Measurements from ENCODE around the gene ASAP2. TPM values are rescaled to one million over a fixed set of nuclear protein-coding genes. Genes with fewer than 3 reads are reported as not detected.

ASAP2 gene
- total and polyA plus RNA-seq, 4 experiments from 2014 or later, result not detected

DNA sequence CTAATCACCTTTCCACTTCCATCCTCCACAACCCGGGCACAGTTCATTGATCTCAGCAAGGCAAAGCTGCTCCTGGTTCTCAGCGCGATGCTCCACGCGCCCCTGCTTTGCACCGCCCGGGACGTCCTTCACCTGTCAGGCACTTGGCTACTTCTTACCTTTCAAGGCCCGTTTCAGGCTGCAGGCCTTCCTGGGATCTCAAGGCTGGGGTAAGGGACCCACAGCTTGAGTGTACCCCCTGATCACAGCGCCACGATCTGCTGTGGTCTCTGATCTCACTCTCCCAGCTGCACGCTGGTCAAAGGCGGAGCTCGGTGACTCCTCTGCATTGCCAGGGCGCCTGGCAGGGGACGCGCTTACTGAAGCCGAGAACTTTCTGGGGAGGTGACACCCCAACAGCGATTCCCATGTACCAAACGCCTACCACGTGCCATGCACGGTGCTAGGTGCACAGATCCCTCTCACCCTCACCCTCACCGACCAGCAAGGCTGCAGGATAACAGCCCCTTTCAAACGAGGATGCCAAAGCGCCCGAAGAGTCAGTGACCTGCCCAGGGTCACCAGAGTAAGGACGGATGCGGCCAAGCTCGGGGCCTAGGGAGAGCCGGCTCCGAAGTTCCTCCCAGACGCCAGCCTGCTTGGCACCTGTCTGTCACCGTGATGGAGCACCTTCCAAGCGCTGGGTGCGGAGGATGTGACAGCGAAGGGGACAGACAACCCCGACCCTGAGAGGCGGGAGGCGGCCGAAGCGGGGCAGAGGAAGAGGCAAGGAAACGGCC is 215.9 kb downstream of the ASAP2 start:
- no peaks in the 10 kb centered on the region for H3K27me3 Mint-ChIP-seq
- H3K36me3 Mint-ChIP-seq, result peaks cover 8 to 19% of the 10 kb centered on the region in 2 donors
- Histone ChIP-seq H3K9me3 (ENCODE audit: control insufficient read depth in 1 of 2, low read length in 2 of 2) (no peaks in the 10 kb centered on the region), H3K4me1 (ENCODE audit: insufficient read depth, low read length) (peaks cover 43% of the 10 kb centered on the region), H3K36me3 (ENCODE audit: insufficient read depth, low read length) (no peaks in the 10 kb centered on the region), H3K27me3 (ENCODE audit: insufficient read depth, low read length) (no peaks in the 10 kb centered on the region), H3K4me3 (ENCODE audit: low read length in 2 of 2) (peak overlapping the region; percentile 56 to 97), H3K27ac (ENCODE audit: low read depth, low read length) (peak overlapping the region; percentile 88)
- H3K9me3 Mint-ChIP-seq, result no peaks in the 10 kb centered on the region
- H3K27ac Mint-ChIP-seq, result peak overlapping the region in 6 of 7 donors; percentile 85 to 95 (median 92)
- ChIA-PET POLR2A (ENCODE audit: partially characterized antibody) (interaction anchor here (0.7 to 4.1 kb wide), 12 partner anchors 9 to 1026 kb away, joined by 3 to 42 read pairs (median 4); partner anchors contain the start of genes ADAM17, IAH1, ODC1 and TAF1B), CTCF (ENCODE audit: partially characterized antibody) (interaction anchor here (0.9 kb wide), 1 partner anchor 133 kb away, joined by 3 read pairs; the partner anchor contains the start of gene ADAM17)
- peak overlapping the region in 5 of 8 donors; percentile 91 to 93 (median 91) for H3K4me3 Mint-ChIP-seq
- DNase-seq, result peak; percentile 29 to 60 (median 43)
- peaks cover 26 to 32% (median 28%) of the 10 kb centered on the region in 4 donors for H3K4me1 Mint-ChIP-seq
- intact Hi-C loops (cut with micrococcal nuclease), result loop anchor here (1.0 to 10.0 kb wide), 7 partner anchors 52 to 1025 kb away; partner anchors contain the start of genes ADAM17, IAH1, KLF11 and ODC1

DNA sequence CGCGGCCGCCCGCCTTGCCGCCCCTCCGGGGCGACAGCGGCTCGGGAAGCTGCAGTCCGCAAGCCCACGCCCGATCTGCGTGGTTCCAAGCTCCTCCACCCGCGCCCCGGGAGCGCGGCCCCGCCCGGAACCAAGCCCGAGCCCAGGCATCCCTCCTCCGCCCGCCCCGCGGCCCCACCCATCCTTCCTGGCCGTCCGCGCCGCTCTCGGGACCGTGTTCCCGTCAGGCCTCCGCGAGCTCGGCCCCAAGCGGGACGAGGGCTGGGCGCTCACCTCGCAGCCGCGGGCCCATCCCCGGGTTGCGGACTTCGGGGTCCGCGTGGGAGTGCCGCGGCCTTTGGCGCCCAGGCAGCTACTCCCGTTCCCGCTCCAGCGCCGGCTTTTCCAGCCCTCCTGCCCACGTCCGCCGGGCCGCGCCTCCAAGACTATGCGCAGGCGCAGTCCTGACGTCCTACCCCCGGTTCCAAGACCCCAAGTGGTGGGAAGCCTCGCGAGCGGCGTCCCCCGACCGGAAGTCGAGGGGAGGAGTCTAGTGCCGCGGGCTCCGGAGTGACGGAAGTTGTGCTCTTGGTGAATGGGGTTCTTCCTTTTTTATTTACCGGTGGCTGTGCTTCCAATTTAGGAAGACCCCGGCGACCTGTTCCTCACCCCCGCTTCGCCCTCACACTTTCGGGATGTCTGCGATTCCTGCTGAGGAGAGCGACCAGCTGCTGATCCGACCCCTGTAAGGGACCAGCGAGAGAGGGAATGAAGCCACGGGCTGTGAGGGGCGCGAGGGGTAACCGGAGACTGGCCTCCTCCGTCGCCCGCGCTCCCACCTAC is 216.7 kb downstream of the ASAP2 start, which contains the start of the genes CPSF3 and ITGB1BP1:
CPSF3 (plus strand) TSS at position 555 of the 822 bp plus-strand sequence; CDS start at position 675, 120 bp downstream.
ITGB1BP1 (minus strand) TSS at position 429 of the 822 bp plus-strand sequence. CDS start 4,831 bp downstream, outside the sequence.
- peak within 1 kb of the TSS; percentile 77 to 97 for H3K4me3 ChIP-seq (ENCODE audit: low read length in 2 of 2)
- ChIA-PET CTCF (ENCODE audit: partially characterized antibody) (interaction anchor here (0.9 to 1.5 kb wide), 3 partner anchors 51 to 132 kb away, joined by 3 to 4 read pairs (median 3); partner anchors contain the start of genes ADAM17 and IAH1), POLR2A (ENCODE audit: partially characterized antibody) (interaction anchor here (0.7 to 4.1 kb wide), 15 partner anchors 10 to 1025 kb away, joined by 3 to 42 read pairs (median 3); partner anchors contain the start of genes ADAM17, IAH1, ODC1 and TAF1B)
- H3K4me1 ChIP-seq (ENCODE audit: insufficient read depth, low read length), result peaks cover 43% of the 10 kb centered on the region
- intact Hi-C loops (cut with micrococcal nuclease), result loop anchor here (1.0 to 10.0 kb wide), 7 partner anchors 51 to 1024 kb away; partner anchors contain the start of genes ADAM17, IAH1, KLF11 and ODC1
- H3K27me3 Mint-ChIP-seq, result no peaks in the 10 kb centered on the region
- no peaks in the 10 kb centered on the region for H3K36me3 ChIP-seq (ENCODE audit: insufficient read depth, low read length)
- no peaks in the 10 kb centered on the region for H3K9me3 ChIP-seq (ENCODE audit: control insufficient read depth in 1 of 2, low read length in 2 of 2)
- H3K4me3 Mint-ChIP-seq, result peak within 1 kb of the TSS in 5 of 8 donors; percentile 91 to 93 (median 91)
- H3K4me1 Mint-ChIP-seq, result peaks cover 24 to 30% (median 28%) of the 10 kb centered on the region in 4 donors
- H3K27me3 ChIP-seq (ENCODE audit: insufficient read depth, low read length), result no peaks in the 10 kb centered on the region
- H3K36me3 Mint-ChIP-seq, result peaks cover under 1 to 18% of the 10 kb centered on the region in 2 donors
- peak within 1 kb of the TSS in 6 of 7 donors; percentile 85 to 95 (median 94) for H3K27ac Mint-ChIP-seq
- no peaks in the 10 kb centered on the region for H3K9me3 Mint-ChIP-seq
- peak; percentile 93 to 95 (median 94) for DNase-seq
- H3K27ac ChIP-seq (ENCODE audit: low read depth, low read length), result peak within 1 kb of the TSS; percentile 88

DNA sequence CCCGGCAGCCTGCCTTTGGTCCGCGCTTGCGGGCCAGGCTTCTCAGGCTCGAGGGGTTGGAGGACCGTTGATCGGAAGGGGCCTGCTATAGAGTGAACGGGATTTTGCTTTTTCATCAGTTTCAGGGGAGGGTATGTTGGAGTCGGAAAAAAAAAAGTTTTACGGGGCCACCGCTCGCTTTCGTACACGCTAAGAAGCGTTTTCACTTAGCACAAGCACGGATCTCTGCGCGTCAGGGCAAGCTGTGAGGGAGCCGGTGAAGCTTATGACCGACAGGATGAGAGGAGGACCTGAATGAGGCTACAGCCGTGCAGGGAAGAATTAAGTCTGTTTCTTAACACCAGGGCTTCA is 217.3 kb downstream of the ASAP2 start:
- no peaks in the 10 kb centered on the region for H3K27me3 ChIP-seq (ENCODE audit: insufficient read depth, low read length)
- H3K4me1 ChIP-seq (ENCODE audit: insufficient read depth, low read length), result peaks cover 43% of the 10 kb centered on the region
- H3K9me3 ChIP-seq (ENCODE audit: control insufficient read depth in 1 of 2, low read length in 2 of 2), result no peaks in the 10 kb centered on the region
- H3K4me3 ChIP-seq (ENCODE audit: low read length in 2 of 2), result peak overlapping the region; percentile 77 to 97
- Mint-ChIP-seq H3K36me3 (peaks cover 0 to 20% of the 10 kb centered on the region in 2 donors), H3K27me3 (no peaks in the 10 kb centered on the region), H3K27ac (peak overlapping the region in 2 of 7 donors; percentile 85 to 95), H3K4me1 (peaks cover 22 to 30% (median 25%) of the 10 kb centered on the region in 4 donors), H3K4me3 (no peak overlapping the region), H3K9me3 (no peaks in the 10 kb centered on the region)
- ChIA-PET POLR2A (ENCODE audit: partially characterized antibody) (interaction anchor here (0.6 to 4.1 kb wide), 7 partner anchors 11 to 420 kb away, joined by 3 to 42 read pairs (median 3); partner anchors contain the start of genes ADAM17, IAH1 and MBOAT2), CTCF (ENCODE audit: partially characterized antibody) (interaction anchor here (1.4 to 1.5 kb wide), 2 partner anchors 50 to 51 kb away, joined by 3 to 4 read pairs; partner anchors contain the start of gene IAH1)
- intact Hi-C loops (cut with micrococcal nuclease), result loop anchor here (1.0 to 10.0 kb wide), 7 partner anchors 50 to 1023 kb away; partner anchors contain the start of genes ADAM17, IAH1, KLF11 and ODC1
- no peaks in the 10 kb centered on the region for H3K36me3 ChIP-seq (ENCODE audit: insufficient read depth, low read length)
- peak in 2 of 5 donors; percentile 41 to 53 for DNase-seq
- H3K27ac ChIP-seq (ENCODE audit: low read depth, low read length), result peak overlapping the region; percentile 88

DNA sequence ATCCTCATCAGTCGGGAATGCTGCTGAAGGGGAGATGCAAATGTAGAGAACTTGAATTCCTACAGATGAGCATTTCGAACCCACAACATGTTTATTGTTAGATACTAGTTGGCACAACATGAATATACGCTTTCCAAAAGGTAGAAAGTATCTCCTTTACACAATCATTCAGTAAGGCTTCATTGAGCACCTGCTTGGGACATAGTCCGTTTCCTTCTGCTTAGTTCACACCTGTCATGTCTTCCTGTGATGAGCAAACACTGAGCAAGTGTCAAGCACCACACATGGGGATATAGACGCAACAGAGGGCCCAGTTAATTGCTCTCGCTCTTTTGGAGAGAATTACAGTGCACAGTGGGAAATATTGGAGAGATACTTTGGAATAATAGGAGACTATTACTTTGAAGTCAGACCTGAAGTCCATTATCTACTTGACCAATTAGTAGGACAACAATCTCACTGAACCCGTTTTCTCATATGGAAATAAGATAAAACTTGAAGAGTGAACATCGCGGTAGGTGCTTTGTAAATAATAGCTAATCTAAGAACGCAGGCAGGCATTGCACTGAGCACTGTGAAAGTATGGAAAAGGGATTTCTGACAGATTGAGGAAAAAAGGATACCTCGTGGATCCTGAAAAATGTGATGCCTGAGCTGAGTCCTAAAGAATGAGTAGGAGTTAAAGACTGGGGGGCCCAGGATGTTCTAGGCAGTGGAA is 218.0 kb downstream of the ASAP2 start:
- H3K4me1 ChIP-seq (ENCODE audit: insufficient read depth, low read length), result peaks cover 37% of the 10 kb centered on the region
- Mint-ChIP-seq H3K27me3 (no peaks in the 10 kb centered on the region), H3K27ac (peak overlapping the region in 1 of 7 donors; percentile 85), H3K4me1 (peaks cover 20 to 30% (median 24%) of the 10 kb centered on the region in 4 donors), H3K9me3 (no peaks in the 10 kb centered on the region), H3K4me3 (no peak overlapping the region), H3K36me3 (peaks cover under 1 to 24% of the 10 kb centered on the region in 2 donors)
- ChIA-PET POLR2A (ENCODE audit: partially characterized antibody) (interaction anchor here (0.6 to 4.1 kb wide), 6 partner anchors 13 to 421 kb away, joined by 3 to 42 read pairs (median 4); partner anchors contain the start of genes ADAM17, IAH1 and MBOAT2), CTCF (ENCODE audit: partially characterized antibody) (interaction anchor here (1.4 to 1.5 kb wide), 2 partner anchors 49 to 51 kb away, joined by 3 to 4 read pairs; partner anchors contain the start of gene IAH1)
- H3K4me3 ChIP-seq (ENCODE audit: low read length in 2 of 2), result peak overlapping the region; percentile 77 to 97
- no peaks in the 10 kb centered on the region for H3K9me3 ChIP-seq (ENCODE audit: control insufficient read depth in 1 of 2, low read length in 2 of 2)
- peak overlapping the region; percentile 88 for H3K27ac ChIP-seq (ENCODE audit: low read depth, low read length)
- H3K27me3 ChIP-seq (ENCODE audit: insufficient read depth, low read length), result no peaks in the 10 kb centered on the region
- DNase-seq, result no peak
- H3K36me3 ChIP-seq (ENCODE audit: insufficient read depth, low read length), result peaks cover 2% of the 10 kb centered on the region
- intact Hi-C loops (cut with micrococcal nuclease), result loop anchor here (5.0 to 10.0 kb wide), 3 partner anchors 418 to 1023 kb away; partner anchors contain the start of genes KLF11, ODC1 and TAF1B

DNA sequence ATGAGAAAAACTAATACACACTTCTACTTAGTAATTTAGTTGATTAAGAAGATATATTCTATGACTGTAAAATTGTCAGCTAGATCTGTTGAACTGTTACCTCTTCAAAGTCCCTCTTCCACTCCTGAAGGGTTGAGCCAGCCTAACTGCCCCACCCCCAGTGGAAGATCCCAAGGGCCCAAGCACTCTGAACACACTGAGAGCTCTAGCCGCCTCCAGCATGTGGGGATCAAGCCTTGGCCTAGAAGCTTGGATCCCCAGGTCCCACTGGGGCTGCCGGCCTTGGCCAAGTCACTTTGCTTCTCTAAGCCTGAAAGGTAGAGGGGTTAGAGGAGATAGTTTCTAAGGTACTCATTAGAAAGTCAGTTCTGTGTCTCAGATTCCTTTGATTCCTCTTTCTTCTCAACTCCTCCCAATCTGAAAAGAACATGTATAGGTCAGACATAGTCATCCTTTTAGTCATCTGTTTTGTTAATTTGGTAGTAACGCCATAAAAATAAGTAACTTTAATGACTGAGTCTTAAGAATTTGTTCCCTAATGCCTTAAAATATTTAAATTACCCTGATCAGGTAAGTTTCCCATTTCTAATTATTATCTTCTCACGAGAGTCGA is 222.5 kb downstream of the ASAP2 start:
- Mint-ChIP-seq H3K9me3 (no peaks in the 10 kb centered on the region), H3K27me3 (no peaks in the 10 kb centered on the region), H3K4me1 (peaks cover 0 to 5% (median 0%) of the 10 kb centered on the region in 4 donors), H3K27ac (no peak overlapping the region), H3K4me3 (no peak overlapping the region), H3K36me3 (peaks cover 36 to 42% of the 10 kb centered on the region in 2 donors)
- ChIA-PET POLR2A (ENCODE audit: partially characterized antibody) (no interaction called here), CTCF (ENCODE audit: partially characterized antibody) (interaction anchor here (0.8 to 1.0 kb wide), 3 partner anchors 11 to 53 kb away, joined by 3 read pairs; no protein-coding TSS in a partner anchor)
- Histone ChIP-seq H3K27ac (ENCODE audit: low read depth, low read length) (no peak overlapping the region), H3K36me3 (ENCODE audit: insufficient read depth, low read length) (peaks cover 31% of the 10 kb centered on the region), H3K4me3 (ENCODE audit: low read length in 2 of 2) (no peak overlapping the region), H3K4me1 (ENCODE audit: insufficient read depth, low read length) (peaks cover 6% of the 10 kb centered on the region), H3K9me3 (ENCODE audit: control insufficient read depth in 1 of 2, low read length in 2 of 2) (no peaks in the 10 kb centered on the region), H3K27me3 (ENCODE audit: insufficient read depth, low read length) (no peaks in the 10 kb centered on the region)
- intact Hi-C loops (cut with micrococcal nuclease), result loop anchor here (10.0 kb wide), 1 partner anchor 616 kb away; the partner anchor contains the start of gene KLF11
- no peak for DNase-seq

Data from CD4-positive, alpha-beta memory T cell (primary cell).